ENCODE data around the gene ACYP1. TPM values are rescaled to one million over a fixed set of nuclear protein-coding genes. Genes with fewer than 3 reads are reported as not detected.

Gene ACYP1
- total and polyA plus RNA-seq, 2 of the 13 experiments (the other 11 are each of a cell fraction or from before 2014, with no cell fraction given) = 9.7 to 22.4 TPM

GRCh38 chr14:75046899-75047298, 16.9 kb downstream of the ACYP1 start:
- FAIRE-seq (no peak), ATAC-seq (no peak), DNase-seq (ENCODE audit: low spot score) (no peak)
- in situ Hi-C loops (cut with HindIII; ENCODE audit: extremely low pct_ligation_motif_present, low pct_unique_long_range_greater_than_20kb) (no loop called here), intact Hi-C loops (cut with micrococcal nuclease; ENCODE audit: unreplicated experiment) (no loop called here)
- Histone ChIP-seq H3K36me3 (replicated peaks in 1 of 2; ENCODE audit: control insufficient read depth in 1 of 2, insufficient read depth in 2 of 2, low read length in 2 of 2) (peaks cover 0 to 1% of the 10 kb centered on the region in 2 experiments; a peak in 2 of 5 replicates), H3K4me2 (ENCODE audit: low read depth, low read length) (no peak overlapping the region), H3K9ac (ENCODE audit: insufficient read depth, low read depth, low read length) (no peak overlapping the region), H3K27me3 (ENCODE audit: control insufficient read depth in 1 of 2, insufficient read depth in 2 of 2, low read length in 2 of 2) (no peaks in the 10 kb centered on the region), H3K27ac (ENCODE audit: extremely low read length, insufficient read depth, low read length) (no peak overlapping the region), H2AFZ (ENCODE audit: low read length) (no peak overlapping the region), H4K20me1 (ENCODE audit: insufficient read depth, low read length) (no peaks in the 10 kb centered on the region), H3K79me2 (ENCODE audit: insufficient read depth, low read length) (peaks cover 29% of the 10 kb centered on the region), H3K4me3 (replicated peaks in 1 of 3; ENCODE audit: insufficient read depth in 1 of 3, low read depth in 2 of 3, low read length in 3 of 3) (no peak overlapping the region), H3K9me3 (ENCODE audit: low read length) (no peaks in the 10 kb centered on the region), H3K4me1 (ENCODE audit: insufficient read depth, low read length) (peaks cover 73% of the 10 kb centered on the region)
- no TSS peak for BruUV-seq (replicated peaks)
- CTCF ChIA-PET (ENCODE audit: low intra/inter-chr PET ratio, low total read pairs) = no interaction called here
- 92% methylated on average over 3 of the region's 3 CpGs for WGBS (ENCODE audit: low lambda C conversion rate)
- POLR2A ChIA-PET = no interaction called here
- TF ChIP-seq ZNF432 (CRISPR knock-in tag; IDR thresholded peaks at IDR 0.05; ENCODE audit: borderline replicate concordance) (no peak), NCOA1 (CRISPR knock-in tag; IDR thresholded peaks at IDR 0.05) (no peak), ZNF672 (CRISPR knock-in tag; IDR thresholded peaks at IDR 0.05) (no peak), HNF1A (IDR thresholded peaks at IDR 0.05; ENCODE audit: low read depth) (no peak), HNF1A (CRISPR knock-in tag; IDR thresholded peaks at IDR 0.05; ENCODE audit: borderline replicate concordance) (no peak), MXD4 (CRISPR knock-in tag; IDR thresholded peaks at IDR 0.05) (no peak), AGO1 (IDR thresholded peaks at IDR 0.05; ENCODE audit: low read depth, low read length, poor library complexity, severe bottlenecking) (no peak), EED (CRISPR knock-in tag; IDR thresholded peaks at IDR 0.05) (no peak), LCORL (IDR thresholded peaks at IDR 0.05) (no peak), LCORL (CRISPR knock-in tag; IDR thresholded peaks at IDR 0.05) (no peak), FLYWCH1 (CRISPR knock-in tag; IDR thresholded peaks at IDR 0.05) (no peak), HNRNPL (IDR thresholded peaks at IDR 0.05; ENCODE audit: low read depth, low read length) (no peak), ZSCAN25 (CRISPR knock-in tag; IDR thresholded peaks at IDR 0.05) (no peak), NR2C2 (CRISPR knock-in tag; IDR thresholded peaks at IDR 0.05; ENCODE audit: borderline replicate concordance) (no peak), ZNF777 (CRISPR knock-in tag; IDR thresholded peaks at IDR 0.05) (no peak), MTF2 (CRISPR knock-in tag; IDR thresholded peaks at IDR 0.05; ENCODE audit: borderline replicate concordance) (no peak), EEA1 (CRISPR knock-in tag; IDR thresholded peaks at IDR 0.05; ENCODE audit: borderline replicate concordance) (no peak), MXD3 (CRISPR knock-in tag; IDR thresholded peaks at IDR 0.05) (no peak), PPARG (CRISPR knock-in tag; conservative IDR thresholded peaks at IDR 0.05) (no peak), HNF4G (IDR thresholded peaks at IDR 0.05; ENCODE audit: borderline replicate concordance, low read depth, low read length) (no peak), HNF4G (CRISPR knock-in tag; IDR thresholded peaks at IDR 0.05; ENCODE audit: borderline replicate concordance, low read depth) (no peak)

All from HepG2 (cell line).